H1 (cell line): ENCODE measurements around the gene RABL6.

Experiments
- CTCF ChIP-seq, 3 experiments: IDR thresholded peaks; 1 replicate in 2 of 3; 2 replicates in 1 of 3; pipeline versions ENCODE4 v1.5.1 to v1.6.1; 2011; ENCODE audit warnings: low read length in 3 of 3, mild to moderate bottlenecking in 3 of 3, inconsistent platforms in 2 of 3, low read depth in 1 of 3, moderate library complexity in 1 of 3; ENCODE audit not compliant: insufficient read depth in 1 of 3; ENCODE audit errors: control extremely low read depth in 1 of 3
- EZH2 ChIP-seq: fragments of 200-600 bp; sonication (generic); IDR thresholded peaks from 2 replicates; pipeline ENCODE4 v1.7.1; 2012; ENCODE audit warnings: low read depth, mild to moderate bottlenecking, moderate library complexity, low read length, inconsistent platforms; ENCODE audit not compliant: severe bottlenecking
- RAD21 ChIP-seq, 2 experiments: IDR thresholded peaks in 1 of 2; conservative IDR thresholded peaks in 1 of 2; 2 replicates each; pipeline ENCODE4 v1.6.1; 2011; ENCODE audit warnings: low read depth in 2 of 2, low read length in 2 of 2, improper control_type of control experiment in 1 of 2, inconsistent platforms in 1 of 2, mild to moderate bottlenecking in 1 of 2, moderate library complexity in 1 of 2

- no peak for TF ChIP-seq RAD21 (IDR thresholded peaks at IDR 0.05 in 1 of 2, conservative IDR thresholded peaks at IDR 0.05 in 1 of 2; ENCODE audit: low read depth in 2 of 2, low read length in 2 of 2)
- TF ChIP-seq CTCF (IDR thresholded peaks at IDR 0.05; ENCODE audit: control extremely low read depth in 1 of 3, insufficient read depth in 1 of 3, low read depth in 1 of 3, low read length in 3 of 3): no peak
- no peak for TF ChIP-seq EZH2
Observed at GRCh38 chr9:136763649-136764035, 44.1 kb upstream of the RABL6 start.
